ENCODE data around the gene LIN7A. TPM values are rescaled to one million over a fixed set of nuclear protein-coding genes. Genes with fewer than 3 reads are reported as not detected.

LIN7A gene
- polyA plus RNA-seq, 1 donor from 2014 or later: 31.5 TPM

GRCh38 chr12:80766210-80766609 is 171.5 kb downstream of the LIN7A start:
- H3K27ac ChIP-seq (ENCODE audit: low read length): no peak overlapping the region
- H3K4me3 ChIP-seq (ENCODE audit: low read length): no peak overlapping the region
- H3K9me2 ChIP-seq (ENCODE audit: insufficient read depth, low read length): no peaks in the 10 kb centered on the region
- no peaks in the 10 kb centered on the region for H3K36me3 ChIP-seq (ENCODE audit: insufficient read depth, low read length)
- no peaks in the 10 kb centered on the region for H3K79me2 ChIP-seq (replicated peaks; ENCODE audit: insufficient read depth, low read length)
- H2AFZ ChIP-seq (ENCODE audit: low read depth, low read length): no peak overlapping the region
- H3K27me3 ChIP-seq (ENCODE audit: insufficient read depth, low read depth, low read length): no peaks in the 10 kb centered on the region
- H3K9me3 ChIP-seq (ENCODE audit: low read length): no peaks in the 10 kb centered on the region
- no peaks in the 10 kb centered on the region for H4K20me1 ChIP-seq (ENCODE audit: insufficient read depth)
- TF ChIP-seq RAD21 (conservative IDR thresholded peaks at IDR 0.05): no peak
- no peak for TF ChIP-seq EZH2 (IDR thresholded peaks at IDR 0.05; ENCODE audit: borderline replicate concordance, insufficient read depth, low read length, poor library complexity, severe bottlenecking)
- TF ChIP-seq EP300 (conservative IDR thresholded peaks at IDR 0.05; ENCODE audit: poor library complexity, severe bottlenecking): no peak
- TF ChIP-seq, protein P1, sequence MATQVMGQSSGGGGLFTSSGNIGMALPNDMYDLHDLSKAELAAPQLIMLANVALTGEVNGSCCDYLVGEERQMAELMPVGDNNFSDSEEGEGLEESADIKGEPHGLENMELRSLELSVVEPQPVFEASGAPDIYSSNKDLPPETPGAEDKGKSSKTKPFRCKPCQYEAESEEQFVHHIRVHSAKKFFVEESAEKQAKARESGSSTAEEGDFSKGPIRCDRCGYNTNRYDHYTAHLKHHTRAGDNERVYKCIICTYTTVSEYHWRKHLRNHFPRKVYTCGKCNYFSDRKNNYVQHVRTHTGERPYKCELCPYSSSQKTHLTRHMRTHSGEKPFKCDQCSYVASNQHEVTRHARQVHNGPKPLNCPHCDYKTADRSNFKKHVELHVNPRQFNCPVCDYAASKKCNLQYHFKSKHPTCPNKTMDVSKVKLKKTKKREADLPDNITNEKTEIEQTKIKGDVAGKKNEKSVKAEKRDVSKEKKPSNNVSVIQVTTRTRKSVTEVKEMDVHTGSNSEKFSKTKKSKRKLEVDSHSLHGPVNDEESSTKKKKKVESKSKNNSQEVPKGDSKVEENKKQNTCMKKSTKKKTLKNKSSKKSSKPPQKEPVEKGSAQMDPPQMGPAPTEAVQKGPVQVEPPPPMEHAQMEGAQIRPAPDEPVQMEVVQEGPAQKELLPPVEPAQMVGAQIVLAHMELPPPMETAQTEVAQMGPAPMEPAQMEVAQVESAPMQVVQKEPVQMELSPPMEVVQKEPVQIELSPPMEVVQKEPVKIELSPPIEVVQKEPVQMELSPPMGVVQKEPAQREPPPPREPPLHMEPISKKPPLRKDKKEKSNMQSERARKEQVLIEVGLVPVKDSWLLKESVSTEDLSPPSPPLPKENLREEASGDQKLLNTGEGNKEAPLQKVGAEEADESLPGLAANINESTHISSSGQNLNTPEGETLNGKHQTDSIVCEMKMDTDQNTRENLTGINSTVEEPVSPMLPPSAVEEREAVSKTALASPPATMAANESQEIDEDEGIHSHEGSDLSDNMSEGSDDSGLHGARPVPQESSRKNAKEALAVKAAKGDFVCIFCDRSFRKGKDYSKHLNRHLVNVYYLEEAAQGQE (IDR thresholded peaks at IDR 0.05; ENCODE audit: borderline replicate concordance): no peak
- no peak for TF ChIP-seq SMC3 (conservative IDR thresholded peaks at IDR 0.05; ENCODE audit: poor library complexity)
- TF ChIP-seq POLR2AphosphoS5 (IDR thresholded peaks at IDR 0.05): no peak
- no peak for TF ChIP-seq CTCF (IDR thresholded peaks at IDR 0.05; ENCODE audit: poor library complexity, severe bottlenecking)
- TF ChIP-seq MXI1 (conservative IDR thresholded peaks at IDR 0.05; ENCODE audit: poor library complexity, severe bottlenecking): no peak
- no peak for TF ChIP-seq TAF1 (IDR thresholded peaks at IDR 0.05; ENCODE audit: low read depth)
- no peaks in the 10 kb centered on the region for H3F3A ChIP-seq (ENCODE audit: insufficient read depth, low read length, poor library complexity, severe bottlenecking)
- no peak overlapping the region for H3K9ac ChIP-seq (ENCODE audit: low read length)
- no peak overlapping the region for H3K4me2 ChIP-seq (ENCODE audit: low read length)

DNA sequence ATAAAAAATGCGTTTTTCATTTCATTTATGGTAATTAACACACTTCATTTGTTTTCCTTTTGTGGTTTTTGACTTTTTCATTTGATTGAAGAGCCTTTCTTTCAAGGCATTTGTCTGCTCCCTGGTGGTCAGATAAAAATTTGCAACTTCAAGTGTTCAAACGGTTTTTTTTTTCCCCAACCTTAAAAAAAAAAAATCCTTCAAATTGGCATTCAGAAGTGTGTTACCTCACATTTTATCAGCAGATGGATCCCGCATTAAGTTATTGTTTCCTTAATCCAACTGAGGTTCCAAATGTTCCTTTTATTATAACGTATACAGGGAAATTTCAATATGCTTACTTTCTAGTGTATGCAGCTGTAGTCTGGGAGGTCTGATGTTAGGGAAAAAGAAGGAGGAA is 173.9 kb downstream of the LIN7A start:
- no peaks in the 10 kb centered on the region for H3K36me3 ChIP-seq (ENCODE audit: insufficient read depth, low read length)
- no peaks in the 10 kb centered on the region for H3F3A ChIP-seq (ENCODE audit: insufficient read depth, low read length, poor library complexity, severe bottlenecking)
- no peak overlapping the region for H3K4me2 ChIP-seq (ENCODE audit: low read length)
- no peaks in the 10 kb centered on the region for H4K20me1 ChIP-seq (ENCODE audit: insufficient read depth)
- TF ChIP-seq TAF1 (IDR thresholded peaks at IDR 0.05; ENCODE audit: low read depth): no peak
- TF ChIP-seq RAD21 (conservative IDR thresholded peaks at IDR 0.05): peak; percentile 73
- peak; percentile 73 for TF ChIP-seq SMC3 (conservative IDR thresholded peaks at IDR 0.05; ENCODE audit: poor library complexity)
- peak; percentile 67 for TF ChIP-seq CTCF (IDR thresholded peaks at IDR 0.05; ENCODE audit: poor library complexity, severe bottlenecking)
- no peaks in the 10 kb centered on the region for H3K79me2 ChIP-seq (replicated peaks; ENCODE audit: insufficient read depth, low read length)
- no peaks in the 10 kb centered on the region for H3K9me2 ChIP-seq (ENCODE audit: insufficient read depth, low read length)
- H3K9me3 ChIP-seq (ENCODE audit: low read length): no peaks in the 10 kb centered on the region
- no peaks in the 10 kb centered on the region for H3K27me3 ChIP-seq (ENCODE audit: insufficient read depth, low read depth, low read length)
- no peak overlapping the region for H3K4me3 ChIP-seq (ENCODE audit: low read length)
- H3K27ac ChIP-seq (ENCODE audit: low read length): no peak overlapping the region
- no peak overlapping the region for H3K9ac ChIP-seq (ENCODE audit: low read length)
- H2AFZ ChIP-seq (ENCODE audit: low read depth, low read length): no peak overlapping the region

Data from neural cell (in vitro differentiated cells).